GM12875 (cell line): ENCODE data around the gene ACAT2.

Source experiments
- H3K4me3 ChIP-seq: one replicate; pipeline ENCODE4 v1.5.1; 2011; ENCODE audit warnings: low read depth, low read length, control low read depth
- TF ChIP-seq, protein P1 (sequence below): IDR thresholded peaks from 2 replicates; pipeline ENCODE4 v1.5.1; 2011; ENCODE audit warnings: low read depth, mild to moderate bottlenecking, control low read depth, inconsistent platforms, low read length, moderate library complexity, borderline replicate concordance; ENCODE audit not compliant: insufficient read depth

ACAT2 gene

GRCh38 chr6:159826004-159826403 lies 64.2 kb downstream of the ACAT2 start:
- TF ChIP-seq, protein P1, sequence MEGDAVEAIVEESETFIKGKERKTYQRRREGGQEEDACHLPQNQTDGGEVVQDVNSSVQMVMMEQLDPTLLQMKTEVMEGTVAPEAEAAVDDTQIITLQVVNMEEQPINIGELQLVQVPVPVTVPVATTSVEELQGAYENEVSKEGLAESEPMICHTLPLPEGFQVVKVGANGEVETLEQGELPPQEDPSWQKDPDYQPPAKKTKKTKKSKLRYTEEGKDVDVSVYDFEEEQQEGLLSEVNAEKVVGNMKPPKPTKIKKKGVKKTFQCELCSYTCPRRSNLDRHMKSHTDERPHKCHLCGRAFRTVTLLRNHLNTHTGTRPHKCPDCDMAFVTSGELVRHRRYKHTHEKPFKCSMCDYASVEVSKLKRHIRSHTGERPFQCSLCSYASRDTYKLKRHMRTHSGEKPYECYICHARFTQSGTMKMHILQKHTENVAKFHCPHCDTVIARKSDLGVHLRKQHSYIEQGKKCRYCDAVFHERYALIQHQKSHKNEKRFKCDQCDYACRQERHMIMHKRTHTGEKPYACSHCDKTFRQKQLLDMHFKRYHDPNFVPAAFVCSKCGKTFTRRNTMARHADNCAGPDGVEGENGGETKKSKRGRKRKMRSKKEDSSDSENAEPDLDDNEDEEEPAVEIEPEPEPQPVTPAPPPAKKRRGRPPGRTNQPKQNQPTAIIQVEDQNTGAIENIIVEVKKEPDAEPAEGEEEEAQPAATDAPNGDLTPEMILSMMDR: no peak
- H3K4me3 ChIP-seq: no peak overlapping the region

GRCh38 chr6:159826968-159827647 lies 65.3 kb downstream of the ACAT2 start:
- no peak overlapping the region for H3K4me3 ChIP-seq
- TF ChIP-seq, protein P1: no peak

- TF ChIP-seq, protein P1: no peak
- H3K4me3 ChIP-seq: no peak overlapping the region
These were observed 66.2 kb downstream of the ACAT2 start for GRCh38 chr6:159828074-159828473.
